T-helper 1 cell (primary cell): ENCODE measurements around the gene RRP1.

ENCODE experiments used
- DNase-seq, 5 donors: peaks; one replicate each; pipeline ENCODE4 v3.0.0-alpha.2; 2012 to 2020

Gene RRP1

GRCh38 chr21:43846430-43846829 lies 57.1 kb downstream of the RRP1 start:
- DNase-seq, result no peak

GRCh38 chr21:43847301-43847700 lies 57.9 kb downstream of the RRP1 start:
- no peak for DNase-seq

- DNase-seq, result no peak
These were observed 59.4 kb downstream of the RRP1 start for GRCh38 chr21:43848771-43849170.

- no peak for DNase-seq
These were observed 60.3 kb downstream of the RRP1 start for GRCh38 chr21:43849532-43850299.

GRCh38 chr21:43850728-43851295 lies 61.4 kb downstream of the RRP1 start:
- DNase-seq, result no peak

GRCh38 chr21:43851593-43851992 lies 62.2 kb downstream of the RRP1 start:
- DNase-seq, result no peak

GRCh38 chr21:43853851-43854772 lies 64.7 kb downstream of the RRP1 start:
- no peak for DNase-seq
